ENCODE data around the gene BPTF. TPM values are rescaled to one million over a fixed set of nuclear protein-coding genes. Genes with fewer than 3 reads are reported as not detected.
A peak's percentile ranks its signal among the peaks of the same experiment; 100 is the strongest.

Gene BPTF
- total and polyA plus RNA-seq, 2 of the 8 experiments (the other 6 are each of a cell fraction or from before 2014, with no cell fraction given), result 107 to 228 TPM

GRCh38 chr17:67995570-67996263 lies 170.4 kb downstream of the BPTF start:
- Histone ChIP-seq H4K8ac (ENCODE audit: extremely low read depth, insufficient read depth, low read length) (no peak overlapping the region), H3K4me1 (replicated peaks in 1 of 4; ENCODE audit: control insufficient read depth in 3 of 4, insufficient read depth in 4 of 4, low read length in 3 of 4) (peaks cover 0 to 13% (median 7%) of the 10 kb centered on the region in 4 experiments; a peak in 4 of 7 replicates), H3K18ac (ENCODE audit: extremely low read depth, low read length) (no peak overlapping the region), H3K14ac (ENCODE audit: insufficient read length) (no peak overlapping the region), H2AK5ac (ENCODE audit: low read depth, low read length) (no peak overlapping the region), H2BK12ac (ENCODE audit: low read depth, low read length) (no peak overlapping the region), H2BK5ac (ENCODE audit: low read depth, low read length) (no peak overlapping the region; the same call in 1 of the 2 replicates), H2BK15ac (ENCODE audit: low read length) (no peak overlapping the region), H4K5ac (ENCODE audit: insufficient read length, low read depth, low read length) (no peak overlapping the region), H3K79me2 (ENCODE audit: control insufficient read depth in 1 of 2, insufficient read depth in 2 of 2, low read length in 2 of 2) (no peaks in the 10 kb centered on the region), H4K91ac (replicated peaks; ENCODE audit: insufficient read length, low read length) (no peak overlapping the region), H2BK20ac (ENCODE audit: low read length) (peak overlapping the region; percentile 32; the same call in 1 of the 2 replicates), H3K23ac (ENCODE audit: insufficient read length) (no peak overlapping the region), H3K9me3 (ENCODE audit: insufficient read depth in 2 of 2, low read depth in 1 of 2, low read length in 1 of 2) (no peaks in the 10 kb centered on the region), H3K79me1 (ENCODE audit: low read depth, low read length) (no peaks in the 10 kb centered on the region), H3K23me2 (ENCODE audit: low read depth, low read length) (peaks cover 9% of the 10 kb centered on the region; the same call in 1 of the 2 replicates), H3K27ac (ENCODE audit: low read depth, low read length) (no peak overlapping the region), H2AFZ (ENCODE audit: low read length) (no peak overlapping the region), H3K27me3 (replicated peaks in 1 of 4; ENCODE audit: control insufficient read depth in 3 of 4, extremely low read depth in 1 of 4, insufficient read depth in 3 of 4, low read length in 3 of 4) (peaks cover 0 to 21% (median 10%) of the 10 kb centered on the region in 4 experiments; a peak in 6 of 7 replicates), H3K4me2 (ENCODE audit: insufficient read depth in 1 of 2, low read depth in 2 of 2, low read length in 2 of 2) (peak overlapping the region; percentile 76 to 79), H3K36me3 (ENCODE audit: control insufficient read depth in 2 of 4, insufficient read depth in 4 of 4, low read length in 3 of 4) (no peaks in the 10 kb centered on the region), H3K4ac (replicated peaks; ENCODE audit: insufficient read length, low read depth, low read length) (no peak overlapping the region), H2BK120ac (replicated peaks; ENCODE audit: low read depth, low read length) (no peak overlapping the region), H3K4me3 (ENCODE audit: extremely low read depth in 1 of 4, insufficient read depth in 2 of 4, low read depth in 3 of 4, low read length in 4 of 4) (peak overlapping the region; percentile 44 to 97 (median 60)), H3K9ac (replicated peaks in 1 of 4; ENCODE audit: extremely low read depth in 1 of 4, low read depth in 3 of 4, low read length in 3 of 4) (peak overlapping the region in 2 of 4 experiments; percentile 25 to 55; a peak in 4 of 7 replicates), H3K56ac (replicated peaks; ENCODE audit: insufficient read length, low read depth, low read length) (no peak overlapping the region), H4K20me1 (replicated peaks in 1 of 2; ENCODE audit: control insufficient read depth in 1 of 2, insufficient read depth in 2 of 2, low read length in 2 of 2) (no peaks in the 10 kb centered on the region)
- no peak for FAIRE-seq
- ChIA-PET POLR2A (ENCODE audit: partially characterized antibody) (interaction anchor here (0.8 to 1.9 kb wide), 7 partner anchors 10 to 40 kb away, joined by 3 to 8 read pairs (median 4); partner anchors contain the start of gene KPNA2), CTCF (ENCODE audit: partially characterized antibody) (interaction anchor here (0.7 to 2.8 kb wide), 9 partner anchors 11 to 161 kb away, joined by 3 to 13 read pairs (median 4); no protein-coding TSS in a partner anchor)
- 3% methylated on average over 34 of the region's 43 CpGs; no CpG with 5 or more reads in 1 of the 2 experiments for WGBS, 2 experiments (ENCODE audit: extremely low coverage in 1 of 2, insufficient coverage in 1 of 2, insufficient read length in 1 of 2, insufficient replicate concordance in 2 of 2, low coverage in 1 of 2, low lambda C conversion rate in 2 of 2, missing lambda C conversion rate in 1 of 2)
- DNase-seq (ENCODE audit: low read depth in 1 of 2, low spot score in 2 of 2), result peak in 1 of 2 experiments; percentile 66
- peak; percentile 42 for TF ChIP-seq KDM4A (IDR thresholded peaks at IDR 0.05; ENCODE audit: low read depth, low read length, severe bottlenecking)
- peak; percentile 30 for TF ChIP-seq SAP30 (IDR thresholded peaks at IDR 0.05; ENCODE audit: insufficient read depth, insufficient replicate concordance, low read length)
- no peak for TF ChIP-seq MAX (IDR thresholded peaks at IDR 0.05)
- no peak for TF ChIP-seq GABPA (IDR thresholded peaks at IDR 0.05; ENCODE audit: borderline replicate concordance, insufficient read depth, low read length)
- 0 out of 2 replicates have a peak, but pooled peaks have one; percentile 9 for TF ChIP-seq RBBP5 (IDR thresholded peaks at IDR 0.05; ENCODE audit: borderline replicate concordance, low read depth, low read length)
- no peak for TF ChIP-seq ATF3 (IDR thresholded peaks at IDR 0.05; ENCODE audit: insufficient read depth, low read depth, low read length)
- no peak for TF ChIP-seq RFX5 (IDR thresholded peaks at IDR 0.05; ENCODE audit: borderline replicate concordance, low read depth, low read length)
- no peak for TF ChIP-seq EGR1 (IDR thresholded peaks at IDR 0.05; ENCODE audit: borderline replicate concordance, low read depth, low read length)
- no peak for TF ChIP-seq TBP (IDR thresholded peaks at IDR 0.05; ENCODE audit: low read depth, low read length)
- 0 out of 4 replicates have a peak, but pooled peaks of 1 of the 2 experiments have one; percentile 22 for TF ChIP-seq SIN3A (conservative IDR thresholded peaks at IDR 0.05 in 1 of 2, IDR thresholded peaks at IDR 0.05 in 1 of 2; ENCODE audit: low read depth in 1 of 2, low read length in 2 of 2)
